HEK293 (cell line): ENCODE measurements around the gene OR4N2.
"Not testable (repeated sequence)": the region's sequence is repeated elsewhere in the genome, so short reads cannot be mapped to it uniquely, and the experiment has no call there.

Source experiments
- GFI1B ChIP-seq: fragments of 450-650 bp; formaldehyde crosslinking; IDR thresholded peaks from 2 replicates; pipeline ENCODE4 v1.5.1; 2016; ENCODE audit warnings: missing biosample characterization, missing genetic modification characterization
- SP3 ChIP-seq: fragments of 450-650 bp; formaldehyde crosslinking; IDR thresholded peaks from 2 replicates; pipeline ENCODE4 v1.5.1; 2016; ENCODE audit warnings: missing biosample characterization, missing genetic modification characterization
- TCF7L2 ChIP-seq: IDR thresholded peaks from 2 replicates; pipeline ENCODE4 v1.6.1; 2011; ENCODE audit warnings: low read depth, mild to moderate bottlenecking, inconsistent platforms, low read length, moderate library complexity, borderline replicate concordance
- ZBTB7A ChIP-seq: fragments of 450-650 bp; formaldehyde crosslinking; IDR thresholded peaks from 2 replicates; pipeline ENCODE4 v1.5.1; 2016; ENCODE audit warnings: low read depth, missing biosample characterization, missing genetic modification characterization
- ZNF223 ChIP-seq: fragments of 450-650 bp; formaldehyde crosslinking; IDR thresholded peaks from 2 replicates; pipeline ENCODE4 v1.5.1; 2016; ENCODE audit warnings: missing biosample characterization, missing genetic modification characterization
- ZNF24 ChIP-seq: fragments of 450-650 bp; formaldehyde crosslinking; IDR thresholded peaks from 2 replicates; pipeline ENCODE4 v1.5.1; 2016; ENCODE audit warnings: missing biosample characterization, missing genetic modification characterization
- ZNF629 ChIP-seq: fragments of 450-650 bp; formaldehyde crosslinking; IDR thresholded peaks from 2 replicates; pipeline ENCODE4 v1.5.1; 2017; ENCODE audit warnings: missing biosample characterization, missing genetic modification characterization
- ZNF768 ChIP-seq: fragments of 450-650 bp; formaldehyde crosslinking; IDR thresholded peaks from 2 replicates; pipeline ENCODE4 v1.5.1; 2018; ENCODE audit warnings: missing biosample characterization, mild to moderate bottlenecking, missing genetic modification characterization
- TF ChIP-seq, protein P1 (sequence below): fragments of 450-650 bp; formaldehyde crosslinking; IDR thresholded peaks from 2 replicates; pipeline ENCODE4 v1.5.1; 2016; ENCODE audit warnings: missing biosample characterization, missing genetic modification characterization
- TF ChIP-seq, protein P2 (sequence below): fragments of 450-650 bp; formaldehyde crosslinking; IDR thresholded peaks from 2 replicates; pipeline ENCODE4 v1.5.1; 2016; ENCODE audit warnings: missing biosample characterization, missing genetic modification characterization
- TF ChIP-seq, protein P3 (sequence below): fragments of 450-650 bp; formaldehyde crosslinking; conservative IDR thresholded peaks from 2 replicates; pipeline ENCODE4 v1.5.1; 2016; ENCODE audit warnings: low read depth, missing biosample characterization, missing genetic modification characterization
- TF ChIP-seq, protein P4 (sequence below): fragments of 450-650 bp; formaldehyde crosslinking; IDR thresholded peaks from 2 replicates; pipeline ENCODE4 v1.5.1; 2016; ENCODE audit warnings: missing biosample characterization, missing genetic modification characterization
- TF ChIP-seq, protein P5 (sequence below): fragments of 450-650 bp; formaldehyde crosslinking; IDR thresholded peaks from 2 replicates; pipeline ENCODE4 v1.5.1; 2016; ENCODE audit warnings: missing biosample characterization, missing genetic modification characterization
- TF ChIP-seq, protein P6 (sequence below): fragments of 450-650 bp; formaldehyde crosslinking; IDR thresholded peaks from 2 replicates; pipeline ENCODE4 v1.5.1; 2016; ENCODE audit warnings: missing biosample characterization, missing genetic modification characterization

DNA sequence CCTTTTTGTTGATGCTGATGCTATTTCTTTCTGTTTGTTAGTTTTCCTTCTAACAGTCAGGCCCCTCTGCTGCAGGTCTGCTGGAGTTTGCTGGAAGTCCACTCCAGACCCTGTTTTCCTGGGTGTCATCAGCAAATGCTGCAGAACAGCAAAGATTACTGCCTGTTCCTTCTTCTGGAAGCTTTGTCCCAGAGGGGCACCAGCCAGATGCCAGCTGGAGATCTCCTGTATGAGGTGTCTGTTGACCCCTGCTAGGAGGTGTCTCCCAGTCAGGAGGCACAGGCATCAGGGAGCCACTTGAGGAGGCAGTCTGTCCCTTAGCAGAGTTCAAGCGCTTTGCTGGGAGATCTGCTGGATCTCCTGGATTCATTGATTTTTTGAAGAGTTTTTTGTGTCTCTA, 16.3 kb downstream of the OR4N2 start:
- TF ChIP-seq, protein P1, sequence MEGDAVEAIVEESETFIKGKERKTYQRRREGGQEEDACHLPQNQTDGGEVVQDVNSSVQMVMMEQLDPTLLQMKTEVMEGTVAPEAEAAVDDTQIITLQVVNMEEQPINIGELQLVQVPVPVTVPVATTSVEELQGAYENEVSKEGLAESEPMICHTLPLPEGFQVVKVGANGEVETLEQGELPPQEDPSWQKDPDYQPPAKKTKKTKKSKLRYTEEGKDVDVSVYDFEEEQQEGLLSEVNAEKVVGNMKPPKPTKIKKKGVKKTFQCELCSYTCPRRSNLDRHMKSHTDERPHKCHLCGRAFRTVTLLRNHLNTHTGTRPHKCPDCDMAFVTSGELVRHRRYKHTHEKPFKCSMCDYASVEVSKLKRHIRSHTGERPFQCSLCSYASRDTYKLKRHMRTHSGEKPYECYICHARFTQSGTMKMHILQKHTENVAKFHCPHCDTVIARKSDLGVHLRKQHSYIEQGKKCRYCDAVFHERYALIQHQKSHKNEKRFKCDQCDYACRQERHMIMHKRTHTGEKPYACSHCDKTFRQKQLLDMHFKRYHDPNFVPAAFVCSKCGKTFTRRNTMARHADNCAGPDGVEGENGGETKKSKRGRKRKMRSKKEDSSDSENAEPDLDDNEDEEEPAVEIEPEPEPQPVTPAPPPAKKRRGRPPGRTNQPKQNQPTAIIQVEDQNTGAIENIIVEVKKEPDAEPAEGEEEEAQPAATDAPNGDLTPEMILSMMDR (tag by site-specific recombination): not testable (repeated sequence)
- TF ChIP-seq, protein P2, sequence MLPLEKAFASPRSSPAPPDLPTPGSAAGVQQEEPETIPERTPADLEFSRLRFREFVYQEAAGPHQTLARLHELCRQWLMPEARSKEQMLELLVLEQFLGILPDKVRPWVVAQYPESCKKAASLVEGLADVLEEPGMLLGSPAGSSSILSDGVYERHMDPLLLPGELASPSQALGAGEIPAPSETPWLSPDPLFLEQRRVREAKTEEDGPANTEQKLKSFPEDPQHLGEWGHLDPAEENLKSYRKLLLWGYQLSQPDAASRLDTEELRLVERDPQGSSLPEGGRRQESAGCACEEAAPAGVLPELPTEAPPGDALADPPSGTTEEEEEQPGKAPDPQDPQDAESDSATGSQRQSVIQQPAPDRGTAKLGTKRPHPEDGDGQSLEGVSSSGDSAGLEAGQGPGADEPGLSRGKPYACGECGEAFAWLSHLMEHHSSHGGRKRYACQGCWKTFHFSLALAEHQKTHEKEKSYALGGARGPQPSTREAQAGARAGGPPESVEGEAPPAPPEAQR: not testable (repeated sequence)
- TF ChIP-seq, protein P3, sequence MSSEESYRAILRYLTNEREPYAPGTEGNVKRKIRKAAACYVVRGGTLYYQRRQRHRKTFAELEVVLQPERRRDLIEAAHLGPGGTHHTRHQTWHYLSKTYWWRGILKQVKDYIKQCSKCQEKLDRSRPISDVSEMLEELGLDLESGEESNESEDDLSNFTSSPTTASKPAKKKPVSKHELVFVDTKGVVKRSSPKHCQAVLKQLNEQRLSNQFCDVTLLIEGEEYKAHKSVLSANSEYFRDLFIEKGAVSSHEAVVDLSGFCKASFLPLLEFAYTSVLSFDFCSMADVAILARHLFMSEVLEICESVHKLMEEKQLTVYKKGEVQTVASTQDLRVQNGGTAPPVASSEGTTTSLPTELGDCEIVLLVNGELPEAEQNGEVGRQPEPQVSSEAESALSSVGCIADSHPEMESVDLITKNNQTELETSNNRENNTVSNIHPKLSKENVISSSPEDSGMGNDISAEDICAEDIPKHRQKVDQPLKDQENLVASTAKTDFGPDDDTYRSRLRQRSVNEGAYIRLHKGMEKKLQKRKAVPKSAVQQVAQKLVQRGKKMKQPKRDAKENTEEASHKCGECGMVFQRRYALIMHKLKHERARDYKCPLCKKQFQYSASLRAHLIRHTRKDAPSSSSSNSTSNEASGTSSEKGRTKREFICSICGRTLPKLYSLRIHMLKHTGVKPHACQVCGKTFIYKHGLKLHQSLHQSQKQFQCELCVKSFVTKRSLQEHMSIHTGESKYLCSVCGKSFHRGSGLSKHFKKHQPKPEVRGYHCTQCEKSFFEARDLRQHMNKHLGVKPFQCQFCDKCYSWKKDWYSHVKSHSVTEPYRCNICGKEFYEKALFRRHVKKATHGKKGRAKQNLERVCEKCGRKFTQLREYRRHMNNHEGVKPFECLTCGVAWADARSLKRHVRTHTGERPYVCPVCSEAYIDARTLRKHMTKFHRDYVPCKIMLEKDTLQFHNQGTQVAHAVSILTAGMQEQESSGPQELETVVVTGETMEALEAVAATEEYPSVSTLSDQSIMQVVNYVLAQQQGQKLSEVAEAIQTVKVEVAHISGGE (tag by site-specific recombination): not testable (repeated sequence)
- not testable (repeated sequence) for TF ChIP-seq ZNF629 (tag by site-specific recombination); ZNF24 (tag by site-specific recombination); GFI1B (tag by site-specific recombination); TCF7L2; ZBTB7A (tag by site-specific recombination); ZNF768 (tag by site-specific recombination); SP3 (tag by site-specific recombination); ZNF223 (tag by site-specific recombination)
- TF ChIP-seq, protein P4, sequence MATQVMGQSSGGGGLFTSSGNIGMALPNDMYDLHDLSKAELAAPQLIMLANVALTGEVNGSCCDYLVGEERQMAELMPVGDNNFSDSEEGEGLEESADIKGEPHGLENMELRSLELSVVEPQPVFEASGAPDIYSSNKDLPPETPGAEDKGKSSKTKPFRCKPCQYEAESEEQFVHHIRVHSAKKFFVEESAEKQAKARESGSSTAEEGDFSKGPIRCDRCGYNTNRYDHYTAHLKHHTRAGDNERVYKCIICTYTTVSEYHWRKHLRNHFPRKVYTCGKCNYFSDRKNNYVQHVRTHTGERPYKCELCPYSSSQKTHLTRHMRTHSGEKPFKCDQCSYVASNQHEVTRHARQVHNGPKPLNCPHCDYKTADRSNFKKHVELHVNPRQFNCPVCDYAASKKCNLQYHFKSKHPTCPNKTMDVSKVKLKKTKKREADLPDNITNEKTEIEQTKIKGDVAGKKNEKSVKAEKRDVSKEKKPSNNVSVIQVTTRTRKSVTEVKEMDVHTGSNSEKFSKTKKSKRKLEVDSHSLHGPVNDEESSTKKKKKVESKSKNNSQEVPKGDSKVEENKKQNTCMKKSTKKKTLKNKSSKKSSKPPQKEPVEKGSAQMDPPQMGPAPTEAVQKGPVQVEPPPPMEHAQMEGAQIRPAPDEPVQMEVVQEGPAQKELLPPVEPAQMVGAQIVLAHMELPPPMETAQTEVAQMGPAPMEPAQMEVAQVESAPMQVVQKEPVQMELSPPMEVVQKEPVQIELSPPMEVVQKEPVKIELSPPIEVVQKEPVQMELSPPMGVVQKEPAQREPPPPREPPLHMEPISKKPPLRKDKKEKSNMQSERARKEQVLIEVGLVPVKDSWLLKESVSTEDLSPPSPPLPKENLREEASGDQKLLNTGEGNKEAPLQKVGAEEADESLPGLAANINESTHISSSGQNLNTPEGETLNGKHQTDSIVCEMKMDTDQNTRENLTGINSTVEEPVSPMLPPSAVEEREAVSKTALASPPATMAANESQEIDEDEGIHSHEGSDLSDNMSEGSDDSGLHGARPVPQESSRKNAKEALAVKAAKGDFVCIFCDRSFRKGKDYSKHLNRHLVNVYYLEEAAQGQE: not testable (repeated sequence)
- TF ChIP-seq, protein P5, sequence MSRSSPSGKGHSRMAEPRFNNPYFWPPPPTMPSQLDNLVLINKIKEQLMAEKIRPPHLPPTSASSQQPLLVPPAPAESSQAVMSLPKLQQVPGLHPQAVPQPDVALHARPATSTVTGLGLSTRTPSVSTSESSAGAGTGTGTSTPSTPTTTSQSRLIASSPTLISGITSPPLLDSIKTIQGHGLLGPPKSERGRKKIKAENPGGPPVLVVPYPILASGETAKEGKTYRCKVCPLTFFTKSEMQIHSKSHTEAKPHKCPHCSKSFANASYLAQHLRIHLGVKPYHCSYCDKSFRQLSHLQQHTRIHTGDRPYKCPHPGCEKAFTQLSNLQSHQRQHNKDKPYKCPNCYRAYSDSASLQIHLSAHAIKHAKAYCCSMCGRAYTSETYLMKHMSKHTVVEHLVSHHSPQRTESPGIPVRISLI (tag by site-specific recombination): not testable (repeated sequence)
- TF ChIP-seq, protein P6, sequence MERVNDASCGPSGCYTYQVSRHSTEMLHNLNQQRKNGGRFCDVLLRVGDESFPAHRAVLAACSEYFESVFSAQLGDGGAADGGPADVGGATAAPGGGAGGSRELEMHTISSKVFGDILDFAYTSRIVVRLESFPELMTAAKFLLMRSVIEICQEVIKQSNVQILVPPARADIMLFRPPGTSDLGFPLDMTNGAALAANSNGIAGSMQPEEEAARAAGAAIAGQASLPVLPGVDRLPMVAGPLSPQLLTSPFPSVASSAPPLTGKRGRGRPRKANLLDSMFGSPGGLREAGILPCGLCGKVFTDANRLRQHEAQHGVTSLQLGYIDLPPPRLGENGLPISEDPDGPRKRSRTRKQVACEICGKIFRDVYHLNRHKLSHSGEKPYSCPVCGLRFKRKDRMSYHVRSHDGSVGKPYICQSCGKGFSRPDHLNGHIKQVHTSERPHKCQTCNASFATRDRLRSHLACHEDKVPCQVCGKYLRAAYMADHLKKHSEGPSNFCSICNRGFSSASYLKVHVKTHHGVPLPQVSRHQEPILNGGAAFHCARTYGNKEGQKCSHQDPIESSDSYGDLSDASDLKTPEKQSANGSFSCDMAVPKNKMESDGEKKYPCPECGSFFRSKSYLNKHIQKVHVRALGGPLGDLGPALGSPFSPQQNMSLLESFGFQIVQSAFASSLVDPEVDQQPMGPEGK (tag by site-specific recombination): not testable (repeated sequence)
